Measurements from ENCODE around the gene ABCF1.

- TF ChIP-seq POLR2A (IDR thresholded peaks at IDR 0.05) (no peak), CTCF (IDR thresholded peaks at IDR 0.05) (no peak), POLR2AphosphoS5 (IDR thresholded peaks at IDR 0.05; ENCODE audit: insufficient read depth in 1 of 2, low read depth in 1 of 2) (no peak)
These were observed 6.8 kb downstream of the ABCF1 start for GRCh38 chr6:30578051-30578450.

Data from vagina (tissue), 2 donors.